ENCODE data around the gene ZNF320. TPM values are rescaled to one million over a fixed set of nuclear protein-coding genes. Genes with fewer than 3 reads are reported as not detected.
"Not testable (repeated sequence)": the region's sequence is repeated elsewhere in the genome, so short reads cannot be mapped to it uniquely, and the experiment has no call there.

Gene ZNF320
- total RNA-seq, 1 donor from 2014 or later = 19.8 TPM

DNA sequence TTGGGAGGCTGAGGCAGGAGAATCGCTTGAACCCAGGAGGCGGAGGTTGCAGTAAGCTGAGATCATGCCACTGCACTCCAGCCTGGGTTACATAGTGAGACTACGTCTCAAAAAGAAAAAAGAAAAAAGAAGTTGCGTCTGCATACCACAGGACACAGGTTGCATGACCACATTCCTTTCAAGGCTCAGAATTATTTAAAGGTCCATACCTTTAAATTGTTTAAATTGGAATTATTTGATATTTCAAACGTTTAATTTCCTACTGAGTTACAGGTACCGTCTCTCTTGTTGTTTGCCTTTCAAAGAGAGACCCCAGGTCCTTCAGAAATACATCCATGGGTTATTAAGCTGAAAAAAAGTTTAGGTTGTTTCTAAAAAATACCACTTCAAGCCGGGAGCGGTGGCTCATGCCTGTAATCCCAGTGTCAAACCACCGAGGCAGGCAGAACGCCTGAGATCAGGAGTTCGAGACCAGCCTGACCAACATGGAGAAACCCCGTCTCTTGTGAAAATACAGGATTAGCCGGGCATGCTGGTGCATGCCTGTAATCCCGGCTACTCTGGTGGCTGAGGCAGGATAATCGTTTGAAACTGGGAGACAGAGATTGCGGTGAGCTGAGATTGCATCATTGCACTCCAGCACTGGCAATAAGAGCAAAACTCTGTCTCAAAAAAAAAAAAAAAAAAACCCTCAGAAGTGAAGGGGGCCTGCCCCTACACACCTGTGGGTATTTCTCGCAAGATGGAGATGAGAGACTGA is 46.6 kb upstream of the ZNF320 start:
- Mint-ChIP-seq H3K4me3 (ENCODE audit: unreplicated experiment) (no peak overlapping the region), H3K4me1 (ENCODE audit: low read depth) (peaks cover 16% of the 10 kb centered on the region)

DNA sequence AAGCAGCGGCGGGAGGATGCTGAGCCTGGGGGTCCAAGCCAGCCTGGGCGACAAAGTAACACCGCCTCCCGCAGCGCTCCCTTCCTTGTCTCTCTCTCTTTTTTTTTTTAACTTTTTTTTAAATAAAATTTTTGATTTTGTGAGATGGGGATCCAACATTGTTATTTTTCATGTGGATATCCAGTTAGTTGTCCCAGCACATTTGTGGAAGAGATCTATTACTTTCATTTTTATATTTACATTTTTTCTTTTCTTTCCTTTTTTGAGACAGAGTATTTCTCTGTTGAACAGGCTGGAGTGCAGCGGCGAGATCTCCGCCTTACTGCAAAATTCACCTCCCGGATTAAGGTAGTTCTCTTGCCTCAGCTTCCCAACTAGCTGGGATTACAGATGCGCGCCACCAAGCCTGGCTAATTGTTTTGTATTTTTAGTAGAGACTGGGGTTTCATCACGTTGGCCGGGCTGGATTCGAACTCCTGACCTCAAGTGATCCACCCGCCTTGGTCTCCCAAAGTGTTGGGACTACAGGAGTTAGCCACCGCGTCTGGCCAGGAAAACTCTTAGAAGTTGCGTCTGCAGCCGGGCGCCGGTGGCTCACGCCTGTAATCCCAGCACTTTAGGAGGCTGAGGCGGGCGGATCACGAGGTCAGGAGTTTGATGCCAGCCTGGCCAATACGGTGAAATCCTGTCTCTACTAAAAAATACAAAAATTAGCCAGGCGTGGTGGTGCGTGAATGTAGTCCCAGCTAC is 45.9 kb upstream of the ZNF320 start:
- peaks cover 17% of the 10 kb centered on the region for H3K9me3 Mint-ChIP-seq (ENCODE audit: low read depth)
- no peaks in the 10 kb centered on the region for H3K27me3 Mint-ChIP-seq (ENCODE audit: low read depth)
- DNase-seq (ENCODE audit: low spot score) = no peak
- H3K36me3 Mint-ChIP-seq (ENCODE audit: low read depth) = peaks cover 2% of the 10 kb centered on the region
- TF ChIP-seq, protein P1, sequence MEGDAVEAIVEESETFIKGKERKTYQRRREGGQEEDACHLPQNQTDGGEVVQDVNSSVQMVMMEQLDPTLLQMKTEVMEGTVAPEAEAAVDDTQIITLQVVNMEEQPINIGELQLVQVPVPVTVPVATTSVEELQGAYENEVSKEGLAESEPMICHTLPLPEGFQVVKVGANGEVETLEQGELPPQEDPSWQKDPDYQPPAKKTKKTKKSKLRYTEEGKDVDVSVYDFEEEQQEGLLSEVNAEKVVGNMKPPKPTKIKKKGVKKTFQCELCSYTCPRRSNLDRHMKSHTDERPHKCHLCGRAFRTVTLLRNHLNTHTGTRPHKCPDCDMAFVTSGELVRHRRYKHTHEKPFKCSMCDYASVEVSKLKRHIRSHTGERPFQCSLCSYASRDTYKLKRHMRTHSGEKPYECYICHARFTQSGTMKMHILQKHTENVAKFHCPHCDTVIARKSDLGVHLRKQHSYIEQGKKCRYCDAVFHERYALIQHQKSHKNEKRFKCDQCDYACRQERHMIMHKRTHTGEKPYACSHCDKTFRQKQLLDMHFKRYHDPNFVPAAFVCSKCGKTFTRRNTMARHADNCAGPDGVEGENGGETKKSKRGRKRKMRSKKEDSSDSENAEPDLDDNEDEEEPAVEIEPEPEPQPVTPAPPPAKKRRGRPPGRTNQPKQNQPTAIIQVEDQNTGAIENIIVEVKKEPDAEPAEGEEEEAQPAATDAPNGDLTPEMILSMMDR (IDR thresholded peaks at IDR 0.05) = no peak
- peak overlapping the region; percentile 84 for H3K4me3 Mint-ChIP-seq (ENCODE audit: unreplicated experiment)
- H3K4me1 Mint-ChIP-seq (ENCODE audit: low read depth) = peaks cover 16% of the 10 kb centered on the region
- H3K27ac Mint-ChIP-seq (ENCODE audit: unreplicated experiment) = peak overlapping the region; percentile 94

More for the DNA sequence above, 46.6 kb upstream of the ZNF320 start:
- Mint-ChIP-seq H3K36me3 (ENCODE audit: low read depth) (peaks cover 2% of the 10 kb centered on the region), H3K27me3 (ENCODE audit: low read depth) (no peaks in the 10 kb centered on the region), H3K9me3 (ENCODE audit: low read depth) (peaks cover 17% of the 10 kb centered on the region), H3K27ac (ENCODE audit: unreplicated experiment) (peak overlapping the region; percentile 71)
- TF ChIP-seq, protein P1 (IDR thresholded peaks at IDR 0.05) = no peak
- DNase-seq (ENCODE audit: low spot score) = no peak

DNA sequence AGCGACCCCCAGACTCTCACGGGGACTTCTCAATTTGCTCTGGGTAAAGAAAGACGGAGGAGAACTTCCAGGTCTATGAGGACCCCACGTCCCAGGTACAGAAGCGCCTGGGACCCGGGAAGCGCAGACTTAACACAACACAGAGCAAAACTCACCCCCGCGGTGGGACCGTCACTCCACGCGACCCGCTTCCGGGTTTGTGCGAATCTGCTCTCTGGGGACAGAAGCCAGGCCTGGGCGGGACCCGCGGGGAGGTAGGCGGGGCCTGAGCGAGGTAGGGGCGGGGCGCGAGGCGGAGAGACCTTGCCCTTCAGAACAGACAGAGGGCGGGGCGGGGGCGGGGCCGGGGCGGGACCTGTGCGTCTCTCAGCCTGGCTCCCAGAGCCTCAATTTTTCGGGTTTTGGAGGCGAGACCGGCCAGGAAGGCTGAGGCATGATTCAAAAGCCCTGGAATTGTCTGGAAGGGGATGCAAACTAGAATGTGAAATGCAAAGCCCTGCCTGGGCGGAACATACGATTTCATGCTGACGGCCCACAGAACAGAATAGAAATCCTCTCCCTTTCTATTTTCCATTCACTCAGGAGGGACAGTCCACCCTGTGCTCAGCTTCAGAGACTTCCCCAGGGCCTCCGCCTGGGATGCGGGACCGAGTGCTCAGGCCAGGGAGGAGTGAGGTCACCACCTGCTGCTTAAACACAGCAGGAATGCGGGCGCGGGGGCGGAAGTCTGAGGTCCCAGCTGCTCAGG is 45.1 kb upstream of the ZNF320 start:
- Mint-ChIP-seq H3K27ac (ENCODE audit: unreplicated experiment) (peak overlapping the region; percentile 94), H3K36me3 (ENCODE audit: low read depth) (no peaks in the 10 kb centered on the region), H3K4me1 (ENCODE audit: low read depth) (peaks cover 16% of the 10 kb centered on the region), H3K9me3 (ENCODE audit: low read depth) (peaks cover 12% of the 10 kb centered on the region), H3K27me3 (ENCODE audit: low read depth) (no peaks in the 10 kb centered on the region), H3K4me3 (ENCODE audit: unreplicated experiment) (peak overlapping the region; percentile 84)
- TF ChIP-seq, protein P1 (IDR thresholded peaks at IDR 0.05) = peak; percentile 17
- DNase-seq (ENCODE audit: low spot score) = no peak

DNA sequence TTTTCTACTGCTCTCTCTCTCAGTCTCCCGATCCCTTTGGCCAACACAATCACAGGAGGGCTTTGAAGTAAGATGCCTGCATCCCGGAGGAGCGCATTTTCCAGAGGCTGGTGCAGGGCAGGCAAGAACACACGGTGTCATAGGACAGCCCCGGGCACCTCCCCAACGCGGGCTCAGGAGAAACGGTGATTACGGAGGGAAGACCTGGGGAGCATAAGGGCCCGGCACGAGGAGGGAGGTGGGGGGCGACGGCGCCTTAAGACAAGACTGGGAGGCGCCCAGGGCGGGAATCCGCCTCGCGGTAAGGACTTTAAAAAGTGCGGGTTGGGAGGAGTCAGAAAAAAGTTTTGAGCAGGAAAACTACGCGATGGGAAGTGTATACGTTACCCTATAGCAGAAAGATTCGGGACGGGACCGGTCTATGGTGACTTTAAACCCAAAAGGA is 44.5 kb upstream of the ZNF320 start:
- no peaks in the 10 kb centered on the region for H3K36me3 Mint-ChIP-seq (ENCODE audit: low read depth)
- peak overlapping the region; percentile 94 for H3K27ac Mint-ChIP-seq (ENCODE audit: unreplicated experiment)
- no peaks in the 10 kb centered on the region for H3K27me3 Mint-ChIP-seq (ENCODE audit: low read depth)
- peaks cover 7% of the 10 kb centered on the region for H3K9me3 Mint-ChIP-seq (ENCODE audit: low read depth)
- DNase-seq (ENCODE audit: low spot score) = no peak
- TF ChIP-seq, protein P1 (IDR thresholded peaks at IDR 0.05) = no peak
- peak overlapping the region; percentile 84 for H3K4me3 Mint-ChIP-seq (ENCODE audit: unreplicated experiment)
- H3K4me1 Mint-ChIP-seq (ENCODE audit: low read depth) = peaks cover 16% of the 10 kb centered on the region

DNA sequence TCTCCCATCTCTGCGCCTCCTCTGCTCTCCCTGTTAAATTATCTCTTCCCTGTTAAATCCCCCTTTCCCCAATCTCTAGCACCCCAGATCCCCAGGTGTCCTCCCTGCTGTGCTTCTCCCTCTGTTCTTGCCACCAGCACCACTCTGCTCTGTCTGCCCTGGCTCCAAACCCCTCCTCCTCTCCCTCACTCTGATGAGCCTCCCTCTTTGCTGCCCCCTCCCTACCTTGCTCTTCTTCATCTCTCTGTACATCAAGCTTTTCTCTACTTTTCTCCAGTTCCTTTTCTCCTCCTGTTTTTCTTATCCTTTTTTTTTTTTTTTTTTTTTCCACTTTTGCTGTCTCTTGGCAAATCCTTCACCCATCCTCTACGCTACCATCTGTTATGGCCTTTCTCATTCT is 44.1 kb upstream of the ZNF320 start:
- H3K4me3 Mint-ChIP-seq (ENCODE audit: unreplicated experiment) = peak overlapping the region; percentile 84
- not testable (repeated sequence) for H3K36me3 Mint-ChIP-seq (ENCODE audit: low read depth); H3K27me3 Mint-ChIP-seq (ENCODE audit: low read depth); DNase-seq (ENCODE audit: low spot score); H3K9me3 Mint-ChIP-seq (ENCODE audit: low read depth)
- H3K4me1 Mint-ChIP-seq (ENCODE audit: low read depth) = peaks cover 19% of the 10 kb centered on the region
- H3K27ac Mint-ChIP-seq (ENCODE audit: unreplicated experiment) = peak overlapping the region; percentile 94

DNA sequence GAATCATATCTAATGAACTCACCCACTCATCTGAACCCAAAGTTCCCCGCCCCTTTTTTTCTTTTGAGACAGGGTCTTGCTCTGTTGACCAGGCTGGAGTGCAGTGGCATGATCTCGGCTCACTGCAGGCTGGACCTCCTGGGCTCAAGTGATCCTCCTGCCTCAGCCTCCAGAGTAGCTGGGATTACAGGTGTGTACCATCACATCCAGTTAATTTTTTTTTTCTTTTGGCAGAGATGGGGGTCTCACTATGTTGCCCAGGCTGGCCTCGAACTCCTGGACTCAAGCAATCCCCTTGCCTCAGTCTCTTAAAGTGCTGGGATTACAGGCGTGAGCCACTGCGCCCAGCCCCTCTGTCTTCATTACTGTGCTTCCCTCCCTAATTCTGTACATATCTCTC is 43.5 kb upstream of the ZNF320 start:
- not testable (repeated sequence) for H3K9me3 Mint-ChIP-seq (ENCODE audit: low read depth); H3K27ac Mint-ChIP-seq (ENCODE audit: unreplicated experiment); H3K36me3 Mint-ChIP-seq (ENCODE audit: low read depth); DNase-seq (ENCODE audit: low spot score); H3K27me3 Mint-ChIP-seq (ENCODE audit: low read depth)
- peaks cover 24% of the 10 kb centered on the region for H3K4me1 Mint-ChIP-seq (ENCODE audit: low read depth)
- H3K4me3 Mint-ChIP-seq (ENCODE audit: unreplicated experiment) = peak overlapping the region; percentile 84

Data from chondrocyte (in vitro differentiated cells).